ENCODE data around the gene FRAT1.

DNA sequence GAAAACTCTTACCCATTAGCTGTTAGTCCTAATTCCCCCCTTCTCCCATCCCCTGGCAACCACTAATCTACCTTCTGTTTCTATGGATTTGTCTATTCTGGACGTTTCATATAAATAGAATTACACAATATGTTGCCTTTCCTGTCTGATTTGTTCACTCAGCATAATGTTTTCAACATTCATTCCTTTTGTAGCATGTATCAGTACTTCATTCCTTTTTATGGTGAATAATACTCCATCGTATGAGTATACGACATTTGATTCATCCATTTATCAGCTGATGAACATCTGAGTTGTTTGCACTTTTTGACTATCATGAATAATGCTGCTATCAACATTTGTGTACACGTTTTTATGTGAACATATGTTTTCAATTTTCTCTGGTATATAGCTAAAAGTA is 4.4 kb upstream of the FRAT1 start:
- TF ChIP-seq, protein P1, sequence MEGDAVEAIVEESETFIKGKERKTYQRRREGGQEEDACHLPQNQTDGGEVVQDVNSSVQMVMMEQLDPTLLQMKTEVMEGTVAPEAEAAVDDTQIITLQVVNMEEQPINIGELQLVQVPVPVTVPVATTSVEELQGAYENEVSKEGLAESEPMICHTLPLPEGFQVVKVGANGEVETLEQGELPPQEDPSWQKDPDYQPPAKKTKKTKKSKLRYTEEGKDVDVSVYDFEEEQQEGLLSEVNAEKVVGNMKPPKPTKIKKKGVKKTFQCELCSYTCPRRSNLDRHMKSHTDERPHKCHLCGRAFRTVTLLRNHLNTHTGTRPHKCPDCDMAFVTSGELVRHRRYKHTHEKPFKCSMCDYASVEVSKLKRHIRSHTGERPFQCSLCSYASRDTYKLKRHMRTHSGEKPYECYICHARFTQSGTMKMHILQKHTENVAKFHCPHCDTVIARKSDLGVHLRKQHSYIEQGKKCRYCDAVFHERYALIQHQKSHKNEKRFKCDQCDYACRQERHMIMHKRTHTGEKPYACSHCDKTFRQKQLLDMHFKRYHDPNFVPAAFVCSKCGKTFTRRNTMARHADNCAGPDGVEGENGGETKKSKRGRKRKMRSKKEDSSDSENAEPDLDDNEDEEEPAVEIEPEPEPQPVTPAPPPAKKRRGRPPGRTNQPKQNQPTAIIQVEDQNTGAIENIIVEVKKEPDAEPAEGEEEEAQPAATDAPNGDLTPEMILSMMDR (IDR thresholded peaks at IDR 0.05): no peak
- TF ChIP-seq EP300 (IDR thresholded peaks at IDR 0.05; ENCODE audit: borderline replicate concordance in 1 of 2, low read depth in 1 of 2, low read length in 1 of 2) (no peak), EZH2phosphoT487 (IDR thresholded peaks at IDR 0.05; ENCODE audit: borderline replicate concordance, low read depth) (no peak), FOXM1 (IDR thresholded peaks at IDR 0.05; ENCODE audit: low read depth) (no peak), CHD2 (IDR thresholded peaks at IDR 0.05; ENCODE audit: low read length, partially characterized antibody) (no peak)
- TF ChIP-seq, protein P2, sequence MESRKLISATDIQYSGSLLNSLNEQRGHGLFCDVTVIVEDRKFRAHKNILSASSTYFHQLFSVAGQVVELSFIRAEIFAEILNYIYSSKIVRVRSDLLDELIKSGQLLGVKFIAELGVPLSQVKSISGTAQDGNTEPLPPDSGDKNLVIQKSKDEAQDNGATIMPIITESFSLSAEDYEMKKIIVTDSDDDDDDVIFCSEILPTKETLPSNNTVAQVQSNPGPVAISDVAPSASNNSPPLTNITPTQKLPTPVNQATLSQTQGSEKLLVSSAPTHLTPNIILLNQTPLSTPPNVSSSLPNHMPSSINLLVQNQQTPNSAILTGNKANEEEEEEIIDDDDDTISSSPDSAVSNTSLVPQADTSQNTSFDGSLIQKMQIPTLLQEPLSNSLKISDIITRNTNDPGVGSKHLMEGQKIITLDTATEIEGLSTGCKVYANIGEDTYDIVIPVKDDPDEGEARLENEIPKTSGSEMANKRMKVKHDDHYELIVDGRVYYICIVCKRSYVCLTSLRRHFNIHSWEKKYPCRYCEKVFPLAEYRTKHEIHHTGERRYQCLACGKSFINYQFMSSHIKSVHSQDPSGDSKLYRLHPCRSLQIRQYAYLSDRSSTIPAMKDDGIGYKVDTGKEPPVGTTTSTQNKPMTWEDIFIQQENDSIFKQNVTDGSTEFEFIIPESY (IDR thresholded peaks at IDR 0.05; ENCODE audit: borderline replicate concordance, low read depth): no peak
- TF ChIP-seq, protein P3, sequence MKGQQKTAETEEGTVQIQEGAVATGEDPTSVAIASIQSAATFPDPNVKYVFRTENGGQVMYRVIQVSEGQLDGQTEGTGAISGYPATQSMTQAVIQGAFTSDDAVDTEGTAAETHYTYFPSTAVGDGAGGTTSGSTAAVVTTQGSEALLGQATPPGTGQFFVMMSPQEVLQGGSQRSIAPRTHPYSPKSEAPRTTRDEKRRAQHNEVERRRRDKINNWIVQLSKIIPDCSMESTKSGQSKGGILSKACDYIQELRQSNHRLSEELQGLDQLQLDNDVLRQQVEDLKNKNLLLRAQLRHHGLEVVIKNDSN (IDR thresholded peaks at IDR 0.05; ENCODE audit: borderline replicate concordance, low read depth): no peak

Measured in SK-N-SH (cell line).